Measurements from ENCODE around the gene CIBAR2. TPM values are rescaled to one million over a fixed set of nuclear protein-coding genes. Genes with fewer than 3 reads are reported as not detected.

CIBAR2 gene
- total and polyA plus RNA-seq, 9 of the 15 experiments (the other 6 are each of a cell fraction or from before 2014, with no cell fraction given) = not detected

DNA sequence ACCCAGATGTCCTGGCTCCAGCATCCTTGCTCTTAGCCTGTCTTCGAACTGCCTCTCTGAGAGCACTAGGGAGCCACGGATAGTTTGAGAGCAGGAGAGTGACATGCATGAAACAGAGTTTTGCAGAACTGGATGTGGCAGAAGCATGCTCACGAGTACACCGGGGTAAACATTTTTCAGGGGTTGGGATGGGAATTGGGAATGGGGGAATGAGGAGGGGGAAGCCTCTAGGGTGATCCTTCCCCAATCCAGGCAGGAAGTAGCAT is 34.2 kb upstream of the CIBAR2 start (continued):
- peak; percentile 58 to 63; a peak in 1 of 4 replicates for TF ChIP-seq RCOR1 (IDR thresholded peaks at IDR 0.05; ENCODE audit: borderline replicate concordance in 1 of 2, low read depth in 2 of 2, low read length in 2 of 2)
- no peak for TF ChIP-seq NR2F6 (CRISPR knock-in tag; IDR thresholded peaks at IDR 0.05)
- TF ChIP-seq ZFPM2 (CRISPR knock-in tag; IDR thresholded peaks at IDR 0.05) = no peak
- no peak for TF ChIP-seq CREB1 (IDR thresholded peaks at IDR 0.05)
- no peak for TF ChIP-seq CREB1 (CRISPR knock-in tag; IDR thresholded peaks at IDR 0.05)
- no peak for TF ChIP-seq ZNF696 (CRISPR knock-in tag; conservative IDR thresholded peaks at IDR 0.05)
- TF ChIP-seq ZFP30 (CRISPR knock-in tag; IDR thresholded peaks at IDR 0.05; ENCODE audit: borderline replicate concordance) = no peak
- TF ChIP-seq ATF1 (CRISPR knock-in tag; IDR thresholded peaks at IDR 0.05) = no peak
- no peak for TF ChIP-seq ATF1 (tag; IDR thresholded peaks at IDR 0.05)
- TF ChIP-seq HDAC1 (IDR thresholded peaks at IDR 0.05) = no peak
- TF ChIP-seq BACH1 (tag; IDR thresholded peaks at IDR 0.05) = no peak
- no peak for TF ChIP-seq ELF4 (CRISPR knock-in tag; IDR thresholded peaks at IDR 0.05)
- no peak for TF ChIP-seq PTRF (tag; IDR thresholded peaks at IDR 0.05)
- TF ChIP-seq TAF15 (IDR thresholded peaks at IDR 0.05; ENCODE audit: low read depth, low read length) = no peak
- TF ChIP-seq ETS1 (conservative IDR thresholded peaks at IDR 0.05; ENCODE audit: control insufficient read depth, low read depth, low read length) = no peak
- TF ChIP-seq ETV1 (tag; conservative IDR thresholded peaks at IDR 0.05; ENCODE audit: low read depth) = 0 out of 2 replicates have a peak, but pooled peaks have one; percentile 25
- TF ChIP-seq CTCF (IDR thresholded peaks at IDR 0.05 in 2 of 3, conservative IDR thresholded peaks at IDR 0.05 in 1 of 3; ENCODE audit: insufficient read depth in 2 of 3, low read depth in 1 of 3, low read length in 3 of 3) = no peak
- TF ChIP-seq ADNP (tag; IDR thresholded peaks at IDR 0.05) = peak; percentile 53; the same call in 1 of the 2 replicates
- TF ChIP-seq POLR3A (IDR thresholded peaks at IDR 0.05; ENCODE audit: borderline replicate concordance, extremely low read depth, insufficient read depth, insufficient read length) = no peak

All from K562 (cell line).